ENCODE measurements around the gene WDR53.
A peak's percentile ranks its signal among the peaks of the same experiment; 100 is the strongest.

The WDR53 gene

GRCh38 chr3:196547067-196547466 lies 21.3 kb downstream of the WDR53 start:
- FAIRE-seq (no peak), DNase-seq (ENCODE audit: insufficient read length, low spot score) (no peak)
- TF ChIP-seq CTCF (IDR thresholded peaks at IDR 0.05; ENCODE audit: insufficient read depth, missing control alignments): no peak

- TF ChIP-seq CTCF (IDR thresholded peaks at IDR 0.05; ENCODE audit: insufficient read depth, missing control alignments): no peak
- FAIRE-seq: no peak
- DNase-seq (ENCODE audit: insufficient read length, low spot score): no peak
Observed at GRCh38 chr3:196546537-196546936, 21.8 kb downstream of the WDR53 start.

GRCh38 chr3:196544491-196544992 lies 23.8 kb downstream of the WDR53 start:
- DNase-seq (ENCODE audit: insufficient read length, low spot score): no peak
- no peak for FAIRE-seq
- no peak for TF ChIP-seq CTCF (IDR thresholded peaks at IDR 0.05; ENCODE audit: insufficient read depth, missing control alignments)

- DNase-seq (ENCODE audit: insufficient read length, low spot score) (no peak), FAIRE-seq (no peak)
Observed at GRCh38 chr3:196541684-196542445, 26.5 kb downstream of the WDR53 start.

GRCh38 chr3:196537319-196537984 lies 30.9 kb downstream of the WDR53 start:
- FAIRE-seq (no peak), DNase-seq (ENCODE audit: insufficient read length, low spot score) (no peak)
- TF ChIP-seq CTCF (IDR thresholded peaks at IDR 0.05; ENCODE audit: insufficient read depth, missing control alignments): peak; percentile 66

More at GRCh38 chr3:196541684-196542445, 26.5 kb downstream of the WDR53 start:
- TF ChIP-seq CTCF (IDR thresholded peaks at IDR 0.05; ENCODE audit: insufficient read depth, missing control alignments): no peak

GRCh38 chr3:196533260-196533681 lies 35.1 kb downstream of the WDR53 start:
- DNase-seq (ENCODE audit: insufficient read length, low spot score) (no peak), FAIRE-seq (no peak)
- no peak for TF ChIP-seq CTCF (IDR thresholded peaks at IDR 0.05; ENCODE audit: insufficient read depth, missing control alignments)

GRCh38 chr3:196531418-196531817 lies 36.9 kb downstream of the WDR53 start:
- TF ChIP-seq CTCF (IDR thresholded peaks at IDR 0.05; ENCODE audit: insufficient read depth, missing control alignments): no peak
- FAIRE-seq (no peak), DNase-seq (ENCODE audit: insufficient read length, low spot score) (no peak)

Data from D721Med (cell line).